Ammon's horn (tissue), 1 donor: Measurements from ENCODE around the gene CTPS1.
A peak's percentile ranks its signal among the peaks of the same experiment; 100 is the strongest.

Source experiments
- DNase-seq: peaks from one replicate; pipeline ENCODE4 v3.0.0-alpha.2; 2016; ENCODE audit warnings: low spot score

Gene CTPS1

GRCh38 chr1:40979241-40980067 lies at the start of gene CTPS1:
TSS of gene CTPS1 (plus strand) at chr1:40979696. CDS start at chr1:40983291, 3,595 bp downstream.
- DNase-seq = peak; percentile 95

GRCh38 chr1:40930174-40930964 lies 49.1 kb upstream of the CTPS1 start:
- DNase-seq = no peak

- no peak for DNase-seq
These were observed 47.9 kb upstream of the CTPS1 start for GRCh38 chr1:40931601-40932000.

- no peak for DNase-seq
These were observed 47.5 kb upstream of the CTPS1 start for GRCh38 chr1:40932006-40932405.

- no peak for DNase-seq
These were observed 42.6 kb upstream of the CTPS1 start for GRCh38 chr1:40936931-40937339.

- DNase-seq = no peak
These were observed 41.1 kb upstream of the CTPS1 start for GRCh38 chr1:40938393-40938792.

GRCh38 chr1:40939320-40940059 lies 40.0 kb upstream of the CTPS1 start:
- no peak for DNase-seq

GRCh38 chr1:40944326-40944725 lies 35.2 kb upstream of the CTPS1 start:
- no peak for DNase-seq

- no peak for DNase-seq
These were observed 34.6 kb upstream of the CTPS1 start for GRCh38 chr1:40944841-40945430.

- no peak for DNase-seq
These were observed 34.0 kb upstream of the CTPS1 start for GRCh38 chr1:40945491-40945973.

- DNase-seq = peak; percentile 73
These were observed 30.6 kb upstream of the CTPS1 start for GRCh38 chr1:40948741-40949443.

- no peak for DNase-seq
These were observed 29.9 kb upstream of the CTPS1 start for GRCh38 chr1:40949563-40949962.

GRCh38 chr1:40951943-40952743 lies 27.4 kb upstream of the CTPS1 start:
- peak; percentile 79 for DNase-seq

- DNase-seq = no peak
These were observed 26.7 kb upstream of the CTPS1 start for GRCh38 chr1:40952744-40953315.

GRCh38 chr1:40954626-40955025 lies 24.9 kb upstream of the CTPS1 start:
- no peak for DNase-seq

- no peak for DNase-seq
These were observed 24.2 kb upstream of the CTPS1 start for GRCh38 chr1:40955266-40955665.

GRCh38 chr1:40956407-40956806 lies 23.1 kb upstream of the CTPS1 start:
- DNase-seq = no peak

GRCh38 chr1:40958210-40958609 lies 21.3 kb upstream of the CTPS1 start:
- no peak for DNase-seq

GRCh38 chr1:40965531-40965930 lies 14.0 kb upstream of the CTPS1 start:
- DNase-seq = no peak

- no peak for DNase-seq
These were observed 13.1 kb upstream of the CTPS1 start for GRCh38 chr1:40966417-40966816.
